Fibroblast of skin of right quadriceps (primary cell): ENCODE results near the gene ARX.
A peak's percentile ranks its signal among the peaks of the same experiment; 100 is the strongest.

Experiments used
- DNase-seq: peaks from one replicate; pipeline ENCODE4 v3.0.0-alpha.2; 2013

The ARX gene

DNA sequence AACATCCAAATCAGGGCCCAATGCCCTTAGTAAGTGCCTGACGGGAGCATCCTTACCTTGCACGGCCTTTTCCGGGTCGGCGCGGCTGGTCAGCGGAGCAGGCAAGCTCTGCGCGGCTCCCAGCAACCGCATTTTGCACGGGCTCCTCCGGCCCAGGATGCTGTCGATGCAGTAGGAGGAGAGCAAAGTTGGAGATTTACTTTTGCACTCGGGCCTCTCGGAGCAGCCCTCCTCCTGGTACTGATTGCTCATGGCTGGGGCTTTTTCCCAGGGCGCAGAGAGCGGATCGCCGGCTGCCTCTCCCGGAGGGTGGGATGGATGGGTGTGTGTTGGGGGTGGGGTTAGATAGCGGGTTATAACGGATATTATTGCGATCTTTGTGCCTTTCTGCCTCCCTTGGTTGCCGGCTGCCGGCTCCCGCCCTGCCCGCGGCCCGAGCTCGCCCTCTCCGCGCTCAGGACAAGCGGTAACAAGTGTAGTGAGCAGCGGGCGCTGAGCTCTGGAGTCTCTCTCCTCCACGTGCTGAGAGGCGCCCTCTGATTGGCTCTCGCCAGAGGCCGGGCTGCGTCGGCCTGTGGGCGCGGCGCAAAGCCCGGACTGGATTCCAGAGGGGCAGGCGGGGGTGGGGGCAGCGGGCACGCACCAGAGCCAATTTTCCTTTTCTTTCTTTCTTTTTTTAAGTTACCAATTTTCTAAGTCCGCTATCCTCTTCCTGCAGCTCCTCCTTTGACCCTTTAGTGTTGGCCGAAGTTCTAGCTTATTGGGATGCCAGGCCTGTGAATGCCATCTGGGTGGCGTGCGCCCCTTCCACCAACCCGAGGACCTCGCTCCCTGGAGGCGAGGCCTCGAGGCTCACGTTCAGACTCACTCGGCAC, at the start of gene ARX:
ARX (minus strand) TSS at position 480 of the 875 bp plus-strand sequence; CDS start at position 252, 228 bp downstream.
- peak; percentile 40 for DNase-seq

- DNase-seq = no peak
Measured at GRCh38 chrX:25059273-25059672, 43.5 kb upstream of the ARX start.

DNA sequence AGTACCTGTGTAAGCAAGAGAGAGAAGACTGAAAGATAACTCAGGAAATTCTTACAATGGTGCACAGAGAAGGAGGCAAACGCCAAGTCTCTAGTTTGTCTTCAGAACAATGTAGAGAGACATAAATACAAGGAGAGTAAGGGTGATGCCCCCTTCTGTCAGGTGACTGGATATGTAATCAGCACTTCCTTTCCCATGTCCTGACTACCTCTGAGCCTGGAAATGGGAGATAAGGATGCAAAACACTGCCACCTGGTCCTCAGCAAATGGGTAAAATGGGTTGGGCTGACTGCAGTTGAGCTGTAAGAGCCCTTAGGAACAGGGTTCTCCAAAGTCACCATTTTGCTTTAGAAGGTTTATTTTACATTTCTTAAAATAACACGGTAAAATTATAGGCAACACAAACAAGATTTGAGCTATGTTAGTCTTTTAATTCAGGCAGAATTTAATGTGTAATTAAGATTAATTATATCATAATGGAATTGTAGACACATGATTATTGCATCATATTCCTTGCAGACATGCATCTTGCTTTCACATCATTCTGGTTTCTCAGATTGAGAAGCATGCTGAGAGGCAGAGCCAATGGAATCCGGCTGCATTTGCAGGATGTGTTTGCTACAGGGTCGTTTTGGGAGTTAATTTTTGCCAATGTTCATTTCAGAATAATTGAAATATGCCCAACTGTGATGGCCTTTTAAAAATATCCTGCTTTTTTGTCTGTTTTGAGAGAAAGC, 37.2 kb upstream of the ARX start:
- DNase-seq = no peak

- DNase-seq = no peak
Measured at GRCh38 chrX:25049971-25050370, 34.2 kb upstream of the ARX start.

GRCh38 chrX:25049357-25049756, 33.6 kb upstream of the ARX start:
- peak; percentile 1 for DNase-seq

GRCh38 chrX:25048178-25048577, 32.4 kb upstream of the ARX start:
- no peak for DNase-seq

GRCh38 chrX:25043192-25043591, 27.4 kb upstream of the ARX start:
- no peak for DNase-seq

- DNase-seq = no peak
Measured at GRCh38 chrX:25039036-25039435, 23.3 kb upstream of the ARX start.

DNA sequence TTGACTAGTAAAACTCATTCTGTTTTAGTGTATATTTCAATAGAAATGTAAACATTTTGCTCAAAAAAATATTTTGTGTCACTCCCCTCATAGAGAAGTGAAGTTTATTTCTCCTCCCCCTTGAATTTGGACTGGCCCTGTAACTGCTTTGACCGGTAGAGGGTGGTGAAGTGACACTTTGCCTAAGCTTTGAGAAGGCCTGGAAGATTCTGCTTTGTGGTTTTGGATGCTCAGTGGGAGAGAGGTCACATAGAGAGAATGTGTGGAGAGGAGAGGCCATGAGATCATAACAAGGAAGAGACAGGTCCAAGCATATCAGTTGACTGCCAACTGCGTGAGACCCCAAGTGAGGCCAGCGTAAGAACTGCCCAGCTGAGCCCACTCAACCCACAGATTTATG, 19.1 kb upstream of the ARX start:
- DNase-seq = no peak

GRCh38 chrX:25029288-25029825, 13.6 kb upstream of the ARX start:
- DNase-seq = no peak

DNA sequence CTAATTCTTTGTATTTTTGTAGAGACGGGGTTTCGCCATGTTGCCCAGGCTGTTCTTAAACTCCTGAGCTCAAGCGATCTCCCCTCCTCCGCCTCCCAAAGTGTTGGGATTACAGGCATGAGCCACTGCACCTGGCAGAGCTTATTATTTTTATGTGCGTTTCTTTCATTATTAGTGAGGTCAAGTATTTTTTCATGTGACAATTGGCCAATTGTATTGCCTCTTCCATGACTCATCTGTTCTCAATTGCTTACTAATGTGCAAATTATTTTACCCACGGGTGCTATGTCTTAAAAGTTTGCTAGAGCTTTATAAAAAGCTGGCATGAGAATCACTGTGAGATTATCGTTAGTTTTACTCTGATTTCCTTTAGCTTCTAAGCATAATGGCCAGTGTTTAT, 13.0 kb upstream of the ARX start:
- peak; percentile 30 for DNase-seq

DNA sequence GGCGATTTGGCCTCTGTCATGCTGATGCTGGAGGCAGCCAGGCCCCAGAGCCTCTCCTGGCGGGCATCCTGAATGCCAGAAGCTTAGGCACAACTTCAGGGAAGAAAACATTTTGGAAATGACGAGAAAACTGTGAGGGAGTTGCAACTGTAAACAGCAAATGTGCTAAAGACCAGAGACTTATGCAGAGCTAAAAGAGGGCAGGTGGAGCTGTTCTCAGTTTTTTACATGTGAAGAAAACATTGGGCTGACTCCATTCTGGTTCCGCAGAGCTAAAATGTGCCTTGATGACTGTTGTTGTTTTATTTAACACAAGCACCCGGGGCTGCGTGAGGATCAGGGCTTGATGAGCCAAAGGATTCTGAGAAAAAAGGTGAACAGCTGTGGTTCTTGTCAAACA, 10.8 kb upstream of the ARX start:
- no peak for DNase-seq

- DNase-seq = no peak
Measured at GRCh38 chrX:25025615-25026014, 9.8 kb upstream of the ARX start.

DNA sequence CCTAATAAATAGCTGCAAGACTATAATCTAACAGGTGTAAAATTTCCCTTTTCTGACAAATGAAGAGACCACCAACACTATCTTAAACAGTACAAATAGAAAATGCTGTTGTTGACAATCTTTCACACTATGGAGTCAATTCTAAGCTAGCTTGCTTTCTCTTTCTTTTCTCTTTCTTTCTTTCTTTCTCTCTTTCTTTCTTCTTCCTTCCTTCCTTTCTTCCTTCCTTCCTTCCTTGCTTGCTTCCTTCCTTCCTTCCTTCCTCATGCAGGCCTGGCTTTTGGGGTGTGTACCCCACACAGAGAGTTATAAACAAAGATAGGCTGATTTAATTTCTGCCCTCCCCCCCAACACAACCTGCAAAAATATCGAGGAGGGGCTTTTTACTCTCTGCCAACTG, 8.1 kb upstream of the ARX start:
- DNase-seq = no peak

- DNase-seq = no peak
Measured at GRCh38 chrX:25022499-25023325, 6.9 kb upstream of the ARX start.

GRCh38 chrX:25020905-25021449, 5.2 kb upstream of the ARX start:
- DNase-seq = no peak

GRCh38 chrX:25020391-25020904, 4.7 kb upstream of the ARX start:
- no peak for DNase-seq

GRCh38 chrX:25019707-25020390, 4.1 kb upstream of the ARX start:
- DNase-seq = no peak

GRCh38 chrX:25018682-25019081, 2.9 kb upstream of the ARX start:
- no peak for DNase-seq

DNA sequence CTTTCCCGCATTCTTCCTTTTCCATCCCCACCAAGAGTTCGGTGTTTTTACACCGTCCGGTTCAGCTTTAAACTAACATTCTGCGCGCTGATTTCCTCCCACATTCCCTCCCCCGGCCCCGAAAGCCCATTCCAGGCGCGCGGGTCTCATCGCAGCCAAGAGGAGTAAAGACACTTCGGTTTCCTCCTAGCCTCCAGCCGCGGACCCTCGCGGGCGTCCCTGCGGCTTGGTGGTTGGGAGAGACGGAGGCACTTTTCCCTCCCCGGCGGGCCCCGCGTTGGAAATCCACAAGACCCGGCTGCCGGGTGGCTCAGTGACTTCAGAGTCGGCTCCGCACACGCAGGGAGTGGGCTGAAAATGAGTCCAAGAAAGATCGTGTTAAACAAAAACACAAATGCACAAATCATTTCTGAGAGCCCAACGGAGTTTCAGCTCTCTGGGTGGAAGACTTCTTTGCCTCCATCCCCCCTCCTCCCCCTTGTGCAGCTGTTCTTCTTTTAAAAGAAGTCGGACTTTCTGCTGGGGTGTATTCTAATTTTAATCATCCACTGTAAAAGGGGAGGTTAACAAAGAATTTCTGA, 2.0 kb upstream of the ARX start:
- no peak for DNase-seq

DNA sequence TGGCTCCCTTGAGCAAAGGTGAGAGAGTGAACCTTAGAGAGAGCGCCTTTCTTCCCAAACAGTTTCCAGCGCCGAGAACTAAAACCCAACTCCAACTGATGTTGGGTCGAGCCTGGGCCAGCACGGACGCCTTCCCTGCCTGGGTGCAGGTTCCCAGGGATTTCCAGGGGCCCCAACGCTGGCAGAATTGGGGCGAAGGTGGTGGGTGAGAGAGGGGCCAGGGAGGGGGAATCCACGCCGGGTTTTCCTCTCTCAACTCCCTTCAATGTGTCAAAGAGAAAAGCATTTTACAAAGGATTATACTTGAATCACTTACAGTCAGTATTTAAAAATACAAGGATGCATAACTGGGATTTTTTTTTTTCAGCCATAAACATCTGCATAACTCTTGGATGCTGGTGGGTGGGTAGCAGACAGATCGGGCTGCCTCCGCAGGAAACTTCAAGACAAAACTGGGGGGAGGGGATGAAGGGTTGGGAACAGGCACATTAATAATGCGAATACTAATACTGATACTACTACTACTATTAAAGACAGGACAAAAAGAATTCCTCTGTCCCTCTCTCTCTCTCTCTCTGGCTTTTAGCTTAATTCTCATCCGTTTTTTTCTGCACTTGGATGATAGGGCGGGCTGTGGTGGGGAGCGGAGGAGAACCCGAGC, 1.3 kb upstream of the ARX start:
- DNase-seq = no peak
